ENCODE measurements around the gene THAP8.
"Not testable (repeated sequence)": the region's sequence is repeated elsewhere in the genome, so short reads cannot be mapped to it uniquely, and the experiment has no call there.

Gene THAP8

GRCh38 chr19:36054733-36055686 is 925 bp upstream of the THAP8 start, which contains the start of gene WDR62:
TSS of gene WDR62 (plus strand) at chr19:36054897. CDS start at chr19:36054972, 75 bp downstream.
- peak within 1 kb of the TSS; percentile 99 for H3K4me3 Mint-ChIP-seq
- peak within 1 kb of the TSS; percentile 98 for H3K27ac Mint-ChIP-seq
- peaks cover 6% of the 10 kb centered on the region for H3K36me3 Mint-ChIP-seq (ENCODE audit: low read depth)
- H3K27me3 Mint-ChIP-seq (ENCODE audit: low read depth): no peaks in the 10 kb centered on the region
- no peaks in the 10 kb centered on the region for H3K9me3 Mint-ChIP-seq
- H3K4me1 Mint-ChIP-seq (ENCODE audit: low read depth): peaks cover 33% of the 10 kb centered on the region

DNA sequence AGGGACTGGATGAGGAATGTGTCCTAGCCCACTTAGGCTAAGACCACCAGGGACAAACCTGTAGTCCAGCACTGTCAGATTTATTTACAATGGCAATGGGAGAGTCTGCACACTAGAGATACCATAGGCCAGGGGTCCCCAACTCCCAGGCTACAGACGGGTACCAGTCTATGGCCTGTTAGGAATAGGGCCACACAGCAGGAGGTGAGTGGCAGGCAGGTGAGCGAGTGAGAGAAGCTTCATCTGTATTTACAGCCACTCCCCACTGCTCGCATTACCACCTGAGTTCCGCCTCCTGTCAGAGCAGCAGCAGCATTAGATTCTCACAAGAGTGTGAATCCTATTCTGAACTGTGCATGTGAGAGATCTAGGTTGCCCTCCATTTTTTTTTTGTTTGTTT is 2.4 kb downstream of the THAP8 start:
- H3K27me3 Mint-ChIP-seq (ENCODE audit: low read depth): no peaks in the 10 kb centered on the region
- no peaks in the 10 kb centered on the region for H3K9me3 Mint-ChIP-seq
- no peak overlapping the region for H3K27ac Mint-ChIP-seq
- H3K36me3 Mint-ChIP-seq (ENCODE audit: low read depth): peaks cover 2% of the 10 kb centered on the region
- H3K4me3 Mint-ChIP-seq: peak overlapping the region; percentile 16
- H3K4me1 Mint-ChIP-seq (ENCODE audit: low read depth): peaks cover 25% of the 10 kb centered on the region

DNA sequence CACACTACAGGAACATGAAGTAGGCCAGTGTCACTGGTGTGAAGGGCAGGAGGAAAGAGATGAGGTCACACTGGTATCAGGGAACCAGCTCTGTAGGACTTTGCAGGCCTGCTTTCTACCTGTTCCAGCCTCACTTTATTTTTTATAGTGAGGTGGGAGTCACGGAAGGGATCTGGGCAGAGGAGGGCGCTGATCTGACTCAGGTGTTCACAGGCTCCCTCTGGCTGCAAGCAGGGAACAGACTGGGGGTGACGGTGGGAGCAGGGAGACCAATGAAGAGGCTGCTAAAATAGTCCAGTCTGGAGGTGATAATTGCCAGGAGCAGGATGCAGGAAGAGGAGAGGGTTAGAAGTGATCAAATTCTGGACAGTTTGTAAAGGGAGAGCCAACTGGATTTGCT is 2.8 kb downstream of the THAP8 start:
- Mint-ChIP-seq H3K27me3 (ENCODE audit: low read depth) (no peaks in the 10 kb centered on the region), H3K36me3 (ENCODE audit: low read depth) (peaks cover 2% of the 10 kb centered on the region), H3K9me3 (no peaks in the 10 kb centered on the region), H3K27ac (no peak overlapping the region), H3K4me1 (ENCODE audit: low read depth) (peaks cover 22% of the 10 kb centered on the region), H3K4me3 (peak overlapping the region; percentile 16)

DNA sequence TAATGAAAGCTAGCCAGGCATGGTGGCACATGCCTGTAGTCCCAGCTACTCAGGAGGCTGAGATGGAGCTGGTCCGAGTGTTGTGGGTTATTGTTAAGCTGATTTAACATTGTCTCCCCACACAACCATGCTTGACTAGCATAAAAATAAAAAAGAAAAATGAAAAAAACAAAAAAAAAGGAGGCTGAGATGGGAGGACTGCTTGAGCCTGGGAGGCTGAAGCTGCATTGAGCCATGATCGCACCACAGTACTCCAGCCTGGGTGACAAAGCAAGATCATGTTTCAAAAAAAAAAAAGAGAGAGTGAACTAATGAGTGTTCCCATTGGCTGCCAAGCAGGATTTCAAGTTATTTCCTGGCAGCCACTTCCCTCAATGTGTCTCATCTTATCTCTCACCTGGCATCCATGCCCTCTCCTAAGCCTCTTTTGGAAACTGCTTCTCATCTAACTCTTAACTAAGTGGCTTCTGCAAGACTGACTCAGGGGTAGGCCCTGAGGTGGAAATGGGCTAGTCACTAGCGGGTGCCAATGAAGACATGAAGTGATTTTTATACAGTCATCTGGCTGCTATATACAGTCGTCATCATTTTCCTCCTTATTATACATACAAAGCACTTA is 4.9 kb downstream of the THAP8 start:
- Mint-ChIP-seq H3K4me3 (no peak overlapping the region), H3K27ac (no peak overlapping the region), H3K36me3 (ENCODE audit: low read depth) (peaks cover 3% of the 10 kb centered on the region), H3K27me3 (ENCODE audit: low read depth) (no peaks in the 10 kb centered on the region), H3K9me3 (no peaks in the 10 kb centered on the region), H3K4me1 (ENCODE audit: low read depth) (peaks cover 13% of the 10 kb centered on the region)

GRCh38 chr19:36047835-36048234 is 6.2 kb downstream of the THAP8 start:
- H3K4me1 Mint-ChIP-seq (ENCODE audit: low read depth): peaks cover 9% of the 10 kb centered on the region
- H3K4me3 Mint-ChIP-seq: no peak overlapping the region
- peaks cover 3% of the 10 kb centered on the region for H3K36me3 Mint-ChIP-seq (ENCODE audit: low read depth)

DNA sequence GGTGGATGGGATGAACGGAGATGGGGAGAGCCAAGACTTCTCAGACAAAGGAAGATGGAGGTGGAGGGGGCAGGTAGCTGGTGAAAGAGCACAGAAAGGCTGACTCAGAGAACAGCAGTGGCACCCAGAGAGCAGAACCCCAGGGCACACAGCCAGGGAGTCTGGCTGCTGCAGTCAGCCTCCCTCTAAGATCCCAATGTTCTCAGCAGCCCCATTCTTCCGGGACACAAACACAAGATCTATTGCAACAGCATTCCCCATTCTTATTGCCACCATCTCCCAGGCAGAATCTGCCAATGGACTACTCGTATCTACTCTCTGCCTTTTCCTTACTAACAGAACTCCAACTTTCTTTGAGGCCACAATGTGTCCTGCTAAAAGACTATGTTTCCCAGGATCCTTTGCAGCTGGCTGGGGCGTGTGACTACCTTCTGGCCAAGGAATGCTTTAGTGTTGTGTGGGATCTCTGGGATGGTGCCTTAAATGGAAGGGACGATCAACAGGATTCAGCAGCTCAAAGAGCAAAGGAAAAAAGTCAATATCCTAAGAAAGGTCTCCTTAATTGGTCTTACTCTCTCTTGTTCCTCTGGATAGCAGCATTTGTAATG is 7.5 kb downstream of the THAP8 start:
- Mint-ChIP-seq H3K9me3 (no peaks in the 10 kb centered on the region), H3K36me3 (ENCODE audit: low read depth) (peaks cover 3% of the 10 kb centered on the region), H3K4me3 (no peak overlapping the region), H3K27ac (no peak overlapping the region), H3K27me3 (ENCODE audit: low read depth) (no peaks in the 10 kb centered on the region), H3K4me1 (ENCODE audit: low read depth) (peaks cover 5% of the 10 kb centered on the region)

More at GRCh38 chr19:36047835-36048234, 6.2 kb downstream of the THAP8 start:
- Mint-ChIP-seq H3K27ac (no peak overlapping the region), H3K9me3 (no peaks in the 10 kb centered on the region), H3K27me3 (ENCODE audit: low read depth) (no peaks in the 10 kb centered on the region)

DNA sequence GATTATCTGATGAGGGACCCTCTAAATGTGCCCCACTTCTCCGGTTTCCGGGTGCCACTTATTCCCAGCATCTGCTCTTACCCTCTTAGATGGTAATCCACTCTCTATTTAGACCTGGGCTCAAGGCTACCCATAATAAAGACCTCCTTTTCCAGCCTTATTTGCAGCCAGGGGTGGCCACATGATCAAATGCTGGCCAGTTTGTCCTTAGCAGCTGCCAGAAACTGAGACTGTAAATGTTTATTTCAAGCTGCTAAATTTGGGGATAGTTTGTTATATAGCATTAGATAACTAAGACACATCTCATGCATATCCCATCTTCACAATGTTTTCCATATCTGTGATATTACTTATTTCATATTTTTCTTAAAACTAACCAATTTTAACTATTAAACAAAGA is 10.1 kb downstream of the THAP8 start:
- H3K27me3 Mint-ChIP-seq (ENCODE audit: low read depth): no peaks in the 10 kb centered on the region
- no peaks in the 10 kb centered on the region for H3K9me3 Mint-ChIP-seq
- H3K36me3 Mint-ChIP-seq (ENCODE audit: low read depth): peaks cover 2% of the 10 kb centered on the region
- H3K4me3 Mint-ChIP-seq: no peak overlapping the region
- H3K27ac Mint-ChIP-seq: no peak overlapping the region
- no peaks in the 10 kb centered on the region for H3K4me1 Mint-ChIP-seq (ENCODE audit: low read depth)

DNA sequence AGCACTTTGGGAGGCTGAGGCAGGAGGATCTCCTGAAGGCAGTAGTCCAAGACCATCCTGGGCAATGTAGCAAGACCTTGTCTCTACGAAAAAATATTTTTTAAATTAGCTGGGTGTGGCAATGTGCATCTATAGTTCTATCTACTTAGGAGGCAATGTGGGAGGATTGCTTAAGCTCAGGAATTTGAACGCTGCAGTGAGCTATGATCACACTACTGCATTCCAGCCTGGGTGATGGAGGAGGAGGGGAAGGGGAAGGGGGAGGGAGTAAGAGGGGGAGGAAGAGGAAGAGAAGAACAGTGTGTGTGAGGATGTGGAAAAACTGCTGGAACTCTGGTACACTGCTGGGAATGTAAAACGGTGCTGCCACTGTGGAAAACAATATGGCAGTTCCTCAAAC is 12.3 kb downstream of the THAP8 start:
- H3K9me3 Mint-ChIP-seq: no peaks in the 10 kb centered on the region
- H3K4me3 Mint-ChIP-seq: no peak overlapping the region
- peaks cover 5% of the 10 kb centered on the region for H3K36me3 Mint-ChIP-seq (ENCODE audit: low read depth)
- no peak overlapping the region for H3K27ac Mint-ChIP-seq
- H3K27me3 Mint-ChIP-seq (ENCODE audit: low read depth): no peaks in the 10 kb centered on the region
- H3K4me1 Mint-ChIP-seq (ENCODE audit: low read depth): peaks cover 6% of the 10 kb centered on the region

DNA sequence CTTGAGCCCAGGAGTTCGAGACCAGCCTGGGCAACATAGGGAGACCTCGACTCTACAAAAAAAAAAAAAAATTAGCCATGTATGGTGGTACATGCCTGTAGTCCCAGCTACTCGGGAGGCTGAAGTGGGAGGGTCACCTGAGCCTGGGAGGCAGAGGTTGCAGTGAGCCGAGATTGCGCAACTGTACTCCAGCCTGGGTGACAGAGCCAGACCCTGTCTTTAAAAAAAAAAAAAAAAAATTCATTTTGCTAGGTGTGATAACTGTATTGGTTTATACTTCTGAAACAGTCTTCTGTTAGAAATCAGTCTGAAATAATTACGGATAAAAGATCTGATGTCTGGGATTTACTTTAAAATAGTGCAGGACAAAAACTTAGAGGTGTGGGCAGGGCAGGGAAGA is 13.0 kb downstream of the THAP8 start:
- H3K36me3 Mint-ChIP-seq (ENCODE audit: low read depth); H3K27me3 Mint-ChIP-seq (ENCODE audit: low read depth); H3K9me3 Mint-ChIP-seq; H3K4me1 Mint-ChIP-seq (ENCODE audit: low read depth); H3K4me3 Mint-ChIP-seq; H3K27ac Mint-ChIP-seq: not testable (repeated sequence)

- H3K9me3 Mint-ChIP-seq: no peaks in the 10 kb centered on the region
- H3K36me3 Mint-ChIP-seq (ENCODE audit: low read depth): peaks cover 6% of the 10 kb centered on the region
- H3K27ac Mint-ChIP-seq: no peak overlapping the region
- no peaks in the 10 kb centered on the region for H3K27me3 Mint-ChIP-seq (ENCODE audit: low read depth)
- peaks cover 12% of the 10 kb centered on the region for H3K4me1 Mint-ChIP-seq (ENCODE audit: low read depth)
- no peak overlapping the region for H3K4me3 Mint-ChIP-seq
Observed at GRCh38 chr19:36040495-36040894, 13.6 kb downstream of the THAP8 start.

GRCh38 chr19:36032251-36033104 is 21.6 kb downstream of the THAP8 start, which contains the start of gene CLIP3:
TSS of gene CLIP3 (minus strand) at chr19:36032873. CDS start at chr19:36032357, 516 bp downstream.
- no peaks in the 10 kb centered on the region for H3K27me3 Mint-ChIP-seq (ENCODE audit: low read depth)

DNA sequence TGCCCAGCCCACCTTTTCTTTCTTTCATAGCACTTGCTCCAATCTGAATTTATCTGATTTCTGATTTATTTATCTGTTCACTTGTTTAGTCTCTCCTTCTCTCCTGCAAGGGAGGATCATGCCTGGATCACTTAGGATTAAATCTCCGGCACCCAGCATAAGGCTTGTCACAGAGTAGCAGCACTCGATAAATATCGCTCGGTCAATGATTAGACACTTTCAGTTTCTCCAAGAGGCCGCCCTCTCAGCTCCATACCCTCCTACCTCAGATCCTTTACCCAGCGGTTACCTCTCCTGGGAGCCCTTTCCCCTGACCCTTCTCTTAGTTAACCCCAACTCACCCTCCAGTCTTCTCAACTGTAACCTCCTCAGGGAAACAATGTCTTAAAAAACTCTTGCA is 22.8 kb downstream of the THAP8 start:
- H3K4me1 Mint-ChIP-seq (ENCODE audit: low read depth): peaks cover 14% of the 10 kb centered on the region
- H3K4me3 Mint-ChIP-seq: no peak overlapping the region
- peaks cover 13% of the 10 kb centered on the region for H3K36me3 Mint-ChIP-seq (ENCODE audit: low read depth)
- no peak overlapping the region for H3K27ac Mint-ChIP-seq
- H3K9me3 Mint-ChIP-seq: no peaks in the 10 kb centered on the region
- H3K27me3 Mint-ChIP-seq (ENCODE audit: low read depth): no peaks in the 10 kb centered on the region

More at GRCh38 chr19:36032251-36033104, 21.6 kb downstream of the THAP8 start, which contains the start of gene CLIP3:
- Mint-ChIP-seq H3K9me3 (no peaks in the 10 kb centered on the region), H3K4me1 (ENCODE audit: low read depth) (peaks cover 20% of the 10 kb centered on the region), H3K36me3 (ENCODE audit: low read depth) (peaks cover 16% of the 10 kb centered on the region), H3K27ac (no peak within 1 kb of the TSS), H3K4me3 (peak within 1 kb of the TSS; percentile 65)

GRCh38 chr19:36030264-36031148 is 23.6 kb downstream of the THAP8 start:
- Mint-ChIP-seq H3K27ac (no peak overlapping the region), H3K9me3 (no peaks in the 10 kb centered on the region), H3K36me3 (ENCODE audit: low read depth) (peaks cover 10% of the 10 kb centered on the region), H3K4me3 (no peak overlapping the region), H3K27me3 (ENCODE audit: low read depth) (no peaks in the 10 kb centered on the region), H3K4me1 (ENCODE audit: low read depth) (peaks cover 9% of the 10 kb centered on the region)
